Anterior cingulate cortex (tissue), 58 donors: ENCODE measurements around the gene FEZ2.
"Not testable (repeated sequence)": the region's sequence is repeated elsewhere in the genome, so short reads cannot be mapped to it uniquely, and the experiment has no call there.

ENCODE experiments used
- DNase-seq, 58 donors: peaks; one replicate each; lab custom pipeline; 2025; lab: John Stamatoyannopoulos, UW

Gene FEZ2

GRCh38 chr2:36597532-36598377 lies at the start of gene FEZ2:
Gene FEZ2, minus strand, starts transcription at chr2:36598168. Its CDS starts 26 bp downstream, at chr2:36598142.
- DNase-seq = peak in 55 of 58 donors; percentile 27 to 83 (median 66)

- peak in 6 of 58 donors; percentile 0 to 14 (median 2) for DNase-seq
These were observed 37.1 kb upstream of the FEZ2 start for GRCh38 chr2:36634981-36635597.

DNA sequence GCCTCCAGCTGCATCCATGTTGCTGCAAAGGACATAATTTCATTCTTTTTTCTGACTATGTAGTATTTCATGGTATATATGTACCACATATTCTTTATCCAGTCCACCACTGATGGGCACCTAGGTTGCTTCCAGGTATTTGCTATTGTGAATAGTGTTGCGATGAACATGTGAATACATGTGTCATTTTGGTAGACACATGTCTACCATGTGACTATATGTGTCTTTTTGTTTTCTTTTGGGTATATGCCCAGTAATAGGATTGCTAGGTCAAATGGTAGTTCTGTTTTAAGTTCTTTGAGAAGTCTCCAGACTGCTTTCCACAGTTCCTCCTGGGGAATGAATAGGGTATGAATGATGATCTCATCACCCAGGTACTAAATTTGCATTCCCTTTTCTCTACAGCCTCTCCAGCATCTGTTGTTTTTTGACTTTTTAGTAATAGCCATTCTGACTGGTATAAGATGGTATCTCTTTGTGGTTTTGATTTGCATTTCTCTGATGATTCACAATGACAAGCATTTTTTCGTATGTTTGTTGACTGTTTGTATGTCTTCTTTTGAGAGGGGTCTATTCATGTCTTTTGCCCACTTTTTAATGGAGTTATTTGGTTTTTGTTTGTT lies 35.6 kb upstream of the FEZ2 start:
- no peak for DNase-seq

DNA sequence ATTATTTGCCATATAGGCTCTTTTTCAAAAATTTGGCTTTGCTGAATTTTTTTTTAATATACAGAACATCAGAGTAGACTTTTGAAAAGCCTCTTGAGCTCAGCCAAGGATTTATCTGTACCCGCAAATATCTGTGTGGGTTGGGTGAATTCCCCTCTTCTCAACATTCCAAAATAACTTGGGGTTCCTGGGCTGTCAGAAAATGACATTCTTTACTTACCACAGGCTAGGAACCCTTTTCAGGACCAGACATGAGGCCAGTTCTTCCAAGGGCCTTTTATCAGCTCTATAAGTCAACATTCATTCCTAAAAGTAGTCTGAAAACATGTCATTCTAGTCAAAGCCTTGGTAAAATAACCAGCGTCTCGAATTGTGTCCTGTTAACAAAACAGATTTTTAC lies 28.8 kb upstream of the FEZ2 start:
- DNase-seq = no peak

DNA sequence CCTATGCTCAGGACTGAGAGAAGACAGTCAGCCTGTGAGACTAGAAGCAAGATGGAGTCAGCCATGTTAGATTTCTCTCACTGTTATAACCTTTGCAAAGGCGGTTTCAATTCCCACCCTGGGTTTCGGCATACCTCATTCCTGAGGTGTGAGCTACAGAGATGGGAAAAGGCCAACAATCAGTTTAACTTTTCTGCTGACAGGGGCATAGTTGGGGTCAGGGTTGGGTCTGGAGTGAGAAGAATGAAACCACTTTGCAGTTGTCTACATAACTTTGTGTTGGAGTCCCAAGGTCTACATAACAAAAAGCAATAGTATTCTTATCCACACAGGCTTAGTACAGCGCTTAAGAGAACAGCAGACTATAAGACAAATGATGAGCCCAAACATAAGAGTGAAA lies 28.1 kb upstream of the FEZ2 start:
- DNase-seq = no peak

DNA sequence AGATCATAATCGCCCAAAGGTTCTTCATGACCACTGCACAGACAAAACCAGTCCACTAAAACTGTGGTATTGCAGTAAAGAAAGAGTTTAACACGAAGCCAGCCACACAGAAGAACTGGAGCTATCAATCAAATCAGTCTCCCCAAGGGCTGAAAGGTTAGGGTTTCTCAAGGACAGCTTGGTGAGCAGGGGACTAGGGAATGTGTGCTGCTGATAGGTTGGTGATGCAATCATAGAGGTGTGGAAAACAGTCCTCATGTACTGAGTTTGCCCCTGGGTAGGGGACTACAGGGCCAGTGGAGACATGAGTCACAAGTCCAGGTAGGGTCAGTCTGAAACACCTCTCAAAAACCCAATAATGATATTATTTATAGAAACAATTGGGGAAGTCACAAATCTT lies 27.3 kb upstream of the FEZ2 start:
- DNase-seq = no peak

DNA sequence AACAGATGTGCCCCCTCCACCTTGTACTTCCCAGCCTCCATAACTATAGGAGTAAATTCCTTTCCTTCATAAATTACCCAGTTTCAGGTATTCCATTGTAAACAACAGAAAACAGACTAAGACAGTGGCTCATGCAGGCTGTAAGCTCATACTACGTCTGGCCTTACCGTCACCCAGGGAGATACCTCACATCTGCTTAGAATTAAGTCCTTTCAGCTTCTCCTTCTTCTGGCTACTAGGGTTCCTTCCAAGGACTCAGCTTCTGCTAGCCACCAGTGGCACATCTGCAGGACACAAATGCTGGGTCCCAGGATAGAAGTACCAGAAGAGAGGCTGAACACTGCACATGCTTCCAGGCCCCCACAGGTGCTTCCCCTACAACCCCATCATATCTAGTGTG lies 22.4 kb upstream of the FEZ2 start:
- DNase-seq = no peak

DNA sequence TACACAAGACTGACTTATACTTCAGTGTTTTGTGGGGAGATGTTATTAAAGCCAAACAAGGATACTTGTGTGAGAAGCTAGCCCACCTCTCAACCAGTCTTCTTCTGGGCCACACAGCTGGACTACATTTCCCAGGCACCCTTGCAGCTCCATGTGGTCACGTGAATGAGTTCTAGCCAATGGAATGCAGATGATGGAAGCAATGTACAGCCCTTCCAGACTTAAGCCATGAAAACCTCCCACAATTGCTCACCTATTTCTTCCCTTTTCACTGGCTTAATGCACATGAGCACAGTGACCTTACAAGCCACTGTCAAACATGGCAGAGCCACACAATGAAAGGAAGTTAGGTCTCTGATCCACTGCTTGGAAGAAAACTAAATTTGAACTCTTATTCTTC lies 20.4 kb upstream of the FEZ2 start:
- peak in 2 of 58 donors; percentile 2 to 6 for DNase-seq

DNA sequence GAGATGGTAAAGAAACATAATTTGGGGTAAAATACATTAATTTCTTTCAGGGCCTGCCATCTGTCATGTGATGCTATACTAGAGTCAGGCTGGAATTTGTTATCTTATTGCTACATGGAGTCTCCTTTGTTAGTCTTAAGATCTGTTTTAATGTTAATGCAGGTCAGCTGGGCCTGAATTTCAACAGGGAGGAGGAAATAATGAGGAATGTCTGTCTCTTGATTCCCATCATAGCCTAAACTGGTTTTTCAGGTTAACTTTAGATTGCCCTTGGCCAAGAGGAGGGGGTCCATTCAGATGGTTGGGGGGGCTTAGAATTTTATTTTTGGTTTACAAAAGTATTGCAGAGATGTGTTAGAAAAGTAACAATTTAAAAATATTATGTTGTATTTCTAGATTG lies 19.0 kb upstream of the FEZ2 start:
- DNase-seq = no peak

- no peak for DNase-seq
These were observed 17.3 kb upstream of the FEZ2 start for GRCh38 chr2:36615222-36615621.

DNA sequence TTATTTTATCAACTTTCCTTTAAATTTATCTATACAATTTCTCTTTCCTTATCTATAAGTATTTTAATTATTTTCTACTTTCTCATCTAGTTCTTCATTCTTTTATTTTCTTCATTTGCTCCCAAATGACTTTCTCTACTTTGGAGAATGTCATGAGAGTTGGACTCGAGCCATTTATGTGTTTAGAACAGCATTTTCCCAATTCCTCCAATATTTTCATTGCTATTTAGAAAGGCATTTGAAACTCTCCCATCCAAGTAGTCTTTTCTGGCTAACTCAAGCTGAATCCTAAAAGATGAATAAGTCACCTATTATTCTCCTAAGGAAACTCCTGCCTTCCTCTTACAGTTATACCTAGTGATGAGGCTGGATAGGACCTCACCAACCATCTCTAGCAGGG lies 15.8 kb upstream of the FEZ2 start:
- DNase-seq = no peak

DNA sequence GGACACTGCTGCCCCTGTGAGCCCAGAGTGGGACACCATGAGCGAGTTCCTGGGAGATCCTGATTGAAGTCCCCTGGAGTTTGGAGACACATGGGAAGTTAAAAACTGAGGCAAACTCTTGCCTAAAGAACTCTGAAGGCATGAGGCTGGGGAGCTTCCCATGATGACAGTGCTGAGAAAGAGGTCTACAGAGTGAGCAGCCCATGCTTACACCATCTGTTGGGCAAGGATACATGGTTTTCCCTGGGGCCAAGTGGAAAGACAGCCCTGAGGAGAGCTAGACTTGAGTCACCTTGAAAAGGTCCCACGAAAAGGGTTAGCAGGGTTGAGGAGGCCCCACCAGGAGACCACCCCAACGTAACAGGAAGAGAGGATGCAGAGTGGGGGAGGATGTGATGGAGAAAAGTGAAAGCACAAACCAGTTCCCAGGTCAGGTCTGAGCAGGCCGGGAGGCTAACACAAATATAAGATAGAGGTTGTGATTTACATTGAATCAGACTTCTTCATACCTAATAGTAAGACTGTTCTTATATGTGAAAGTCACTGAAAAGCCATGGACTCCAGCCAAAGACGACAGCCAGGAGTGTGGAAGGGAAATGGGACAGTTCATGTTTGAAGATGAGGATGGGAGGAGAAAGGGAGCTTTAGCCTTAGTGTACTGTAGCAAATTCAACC lies 13.5 kb upstream of the FEZ2 start:
- no peak for DNase-seq

GRCh38 chr2:36609507-36609906 lies 11.5 kb upstream of the FEZ2 start:
- DNase-seq = no peak

DNA sequence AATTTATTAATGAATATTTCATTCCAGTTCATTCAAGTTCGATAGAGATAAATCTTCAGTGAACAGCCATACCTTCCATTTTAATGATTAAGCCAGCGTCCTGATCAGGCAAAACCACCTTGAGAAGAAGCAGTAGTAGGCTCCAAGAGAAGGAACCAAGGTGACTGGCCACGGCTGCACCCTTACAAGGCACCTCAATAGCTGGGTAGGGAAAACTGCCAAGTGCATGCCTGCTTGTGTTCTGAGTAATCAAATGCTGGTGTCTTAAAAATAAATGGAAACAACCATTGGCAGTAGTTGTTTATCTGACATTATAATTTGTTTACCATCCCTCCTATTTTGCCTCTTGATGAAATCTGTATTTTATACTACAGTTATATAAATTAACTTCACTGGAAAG lies 10.0 kb upstream of the FEZ2 start:
- no peak for DNase-seq

DNA sequence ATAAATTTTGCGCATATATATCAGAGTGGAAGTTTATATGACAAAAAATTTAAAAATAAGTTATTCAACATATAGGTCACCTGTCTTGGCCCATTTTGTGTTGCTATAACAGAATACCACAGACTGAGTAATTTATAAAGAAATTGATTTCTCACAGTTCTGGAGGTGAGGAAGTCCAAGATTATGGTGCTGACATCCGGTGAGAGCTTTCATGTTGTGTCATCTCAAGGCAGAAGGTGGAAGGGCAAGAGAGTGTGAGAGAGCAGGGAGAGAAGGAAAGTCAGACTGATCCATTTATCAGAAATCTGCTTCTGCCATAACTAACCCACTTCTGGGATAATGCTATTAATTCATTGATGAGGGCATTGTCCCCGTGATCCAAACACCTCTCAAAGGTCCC lies 9.0 kb upstream of the FEZ2 start:
- no peak for DNase-seq

DNA sequence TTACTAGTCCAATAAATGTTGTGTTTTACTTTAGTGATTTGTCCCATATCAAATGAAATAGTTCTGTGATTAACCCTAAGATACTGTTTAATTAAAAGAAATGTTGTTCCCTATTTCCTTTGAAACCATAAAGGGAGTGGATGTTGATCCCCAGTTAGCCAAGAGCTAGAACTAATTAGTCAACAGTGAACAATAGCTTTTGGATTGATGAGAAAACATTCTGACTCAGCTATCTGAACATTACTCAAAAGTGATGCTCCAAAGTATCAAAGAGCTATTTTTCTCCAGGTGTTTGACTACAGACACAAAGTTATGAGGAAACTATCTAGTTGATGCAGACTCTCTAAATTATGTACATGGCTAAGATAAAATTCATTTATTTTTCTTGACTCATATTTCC lies 7.3 kb upstream of the FEZ2 start:
- no peak for DNase-seq

- DNase-seq = not testable (repeated sequence)
These were observed 5.7 kb upstream of the FEZ2 start for GRCh38 chr2:36603629-36604028.

DNA sequence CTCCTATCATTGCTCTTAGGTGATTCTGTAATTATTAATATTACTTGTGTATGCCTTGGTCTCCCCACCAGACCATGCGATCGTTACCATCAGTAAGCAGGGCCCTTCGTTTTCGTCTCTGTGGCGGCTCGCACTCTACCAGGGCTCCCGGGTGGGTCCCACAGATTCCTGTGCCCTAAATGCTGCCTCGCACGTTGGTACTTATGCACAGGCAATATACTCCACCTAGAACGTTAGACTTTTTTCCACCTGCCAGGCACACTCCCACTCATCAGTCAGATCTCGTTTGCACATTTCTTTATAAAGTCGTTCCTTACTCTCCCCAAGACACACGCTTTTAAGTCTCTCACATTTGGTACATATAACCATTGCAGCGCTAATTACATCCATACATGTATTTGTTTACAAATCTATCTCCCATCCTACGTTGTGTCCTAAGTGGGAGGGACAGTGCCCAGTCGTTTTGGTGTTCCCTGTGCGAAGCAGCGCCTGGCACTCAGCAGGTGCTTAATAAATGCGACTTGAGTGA lies 901 bp downstream of the FEZ2 start:
- no peak for DNase-seq

- DNase-seq = no peak
These were observed 1.6 kb downstream of the FEZ2 start for GRCh38 chr2:36596397-36596796.

GRCh38 chr2:36594849-36595248 lies 3.1 kb downstream of the FEZ2 start:
- no peak for DNase-seq

- DNase-seq = peak in 5 of 58 donors; percentile 5 to 28 (median 7)
These were observed 8.7 kb downstream of the FEZ2 start for GRCh38 chr2:36589230-36589630.
